Activated gamma-delta T cell treated with anti-CD3 and anti-CD28 coated beads, Interleukin-2, amount 50 U/mL, for 16 hours (primary cell): Measurements from ENCODE around the gene PRIM1.
"Not testable (repeated sequence)": the region's sequence is repeated elsewhere in the genome, so short reads cannot be mapped to it uniquely, and the experiment has no call there.

ENCODE experiments used
- DNase-seq: peaks from one replicate; pipeline ENCODE4 v3.0.0-alpha.2; 2020; ENCODE audit warnings: low read depth

PRIM1 gene

GRCh38 chr12:56716933-56717880 lies 34.9 kb downstream of the PRIM1 start:
- DNase-seq, result no peak

GRCh38 chr12:56716458-56716857 lies 35.7 kb downstream of the PRIM1 start:
- no peak for DNase-seq

GRCh38 chr12:56715798-56716197 lies 36.3 kb downstream of the PRIM1 start:
- DNase-seq, result no peak

DNA sequence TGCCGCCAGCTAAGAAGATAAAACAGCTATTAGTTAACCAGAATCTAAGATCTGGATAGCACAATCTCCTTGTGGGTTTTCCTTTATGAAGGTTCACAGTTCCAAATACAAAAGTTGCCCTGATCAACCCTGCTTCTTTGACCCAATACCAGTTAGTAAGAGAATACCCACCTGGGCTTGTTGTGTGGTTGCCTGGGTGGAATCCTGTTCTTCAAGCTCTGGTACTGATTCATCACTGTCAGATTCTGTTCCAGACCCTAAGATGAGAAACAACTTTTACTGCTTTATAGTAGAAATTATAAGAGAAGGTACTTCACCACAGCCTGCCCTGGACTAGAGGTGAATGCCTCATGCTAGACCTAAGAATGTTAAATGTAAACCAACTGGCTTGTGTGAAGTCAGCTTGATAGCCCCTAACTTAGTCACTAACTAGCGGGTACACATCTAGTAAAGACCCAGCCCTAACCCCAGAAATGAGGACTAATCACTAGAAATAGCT lies 37.6 kb downstream of the PRIM1 start:
- no peak for DNase-seq

GRCh38 chr12:56713345-56713744 lies 38.8 kb downstream of the PRIM1 start:
- DNase-seq, result no peak

DNA sequence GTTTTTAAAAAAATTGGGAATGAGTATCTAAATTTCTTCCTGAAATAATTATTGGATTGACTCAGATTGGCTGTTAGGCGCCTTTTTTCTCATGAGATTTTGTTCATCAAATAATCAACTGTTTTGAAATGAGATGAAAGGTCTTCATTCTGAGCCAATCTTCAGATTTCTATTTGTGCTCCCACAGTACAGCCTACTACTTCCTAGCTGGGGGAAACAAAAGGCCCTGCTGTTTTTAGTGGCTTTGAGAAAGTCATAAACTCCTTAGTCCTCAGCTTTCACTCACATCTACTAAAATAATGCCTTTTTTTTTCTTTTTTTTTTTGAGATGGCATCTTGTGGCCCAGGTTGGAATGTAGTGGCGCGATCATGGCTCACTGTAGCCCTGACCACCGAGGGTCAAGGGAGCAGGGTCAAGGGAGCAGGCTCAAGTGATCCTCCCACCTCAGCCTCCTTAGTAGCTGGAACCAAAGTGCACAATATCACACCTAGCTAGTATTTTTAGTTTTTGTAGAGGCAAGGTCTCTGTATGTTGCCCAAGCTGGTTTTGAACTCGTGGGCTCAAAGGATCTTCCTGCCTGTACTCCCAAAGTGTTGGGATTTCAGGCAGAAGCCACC lies 42.3 kb downstream of the PRIM1 start:
- no peak for DNase-seq

GRCh38 chr12:56704522-56704921 lies 47.6 kb downstream of the PRIM1 start:
- not testable (repeated sequence) for DNase-seq

- DNase-seq, result no peak
These were observed 53.0 kb downstream of the PRIM1 start for GRCh38 chr12:56699020-56699661.

DNA sequence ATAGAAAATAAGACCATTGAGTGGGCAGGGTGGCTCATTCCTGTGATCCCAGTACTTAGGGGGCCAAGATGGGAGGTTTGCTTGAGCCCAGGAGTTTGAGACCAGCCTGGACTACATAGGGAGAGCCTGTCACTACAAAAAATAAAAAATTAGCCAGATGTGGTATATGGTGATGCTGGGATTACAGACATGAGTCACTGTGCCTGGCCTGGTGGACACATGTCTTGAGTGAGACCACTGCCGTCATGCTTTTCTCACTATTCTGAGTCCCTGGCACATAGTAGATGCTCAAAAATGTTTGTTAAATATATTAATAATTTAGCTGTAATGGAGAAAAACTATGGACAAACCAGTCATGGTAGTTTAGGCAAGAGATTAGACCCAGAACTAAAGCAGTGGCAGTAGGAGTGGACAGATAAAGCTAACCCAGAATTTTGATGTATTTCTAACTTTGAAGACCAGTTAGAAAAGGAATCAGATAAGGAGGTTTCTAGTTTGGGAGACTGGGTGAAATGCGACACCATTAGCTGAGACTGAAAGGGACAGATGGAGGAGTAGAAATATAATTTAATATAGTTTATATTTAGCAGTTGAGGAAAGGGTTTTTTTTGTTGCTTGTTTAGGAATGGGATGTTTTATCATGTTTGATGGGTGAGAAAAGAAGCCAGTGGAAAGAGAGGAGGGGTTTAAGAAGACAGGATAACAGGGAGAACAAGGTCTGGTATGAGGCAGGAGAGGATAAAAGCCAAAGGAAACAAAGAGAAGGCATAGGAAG lies 56.6 kb downstream of the PRIM1 start:
- no peak for DNase-seq

DNA sequence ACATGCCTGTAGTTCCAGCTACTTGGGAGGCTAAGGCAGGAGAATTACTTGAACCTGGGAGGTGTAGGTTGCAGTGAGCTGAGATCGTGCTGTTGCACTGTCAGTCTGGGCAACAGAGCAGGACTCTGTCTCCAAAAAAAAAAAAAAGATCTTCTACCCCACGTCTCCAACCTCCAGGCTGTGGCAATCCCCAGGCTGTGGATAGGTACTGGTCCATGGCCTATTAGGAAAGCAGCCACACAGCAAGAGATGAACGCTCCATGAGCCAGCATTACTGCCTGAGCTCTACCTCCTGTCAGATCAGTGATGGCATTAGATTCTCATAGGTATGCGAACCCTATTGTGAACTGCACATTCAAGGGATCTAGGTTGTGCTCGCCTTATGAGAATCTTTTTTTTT lies 58.0 kb downstream of the PRIM1 start:
- no peak for DNase-seq

DNA sequence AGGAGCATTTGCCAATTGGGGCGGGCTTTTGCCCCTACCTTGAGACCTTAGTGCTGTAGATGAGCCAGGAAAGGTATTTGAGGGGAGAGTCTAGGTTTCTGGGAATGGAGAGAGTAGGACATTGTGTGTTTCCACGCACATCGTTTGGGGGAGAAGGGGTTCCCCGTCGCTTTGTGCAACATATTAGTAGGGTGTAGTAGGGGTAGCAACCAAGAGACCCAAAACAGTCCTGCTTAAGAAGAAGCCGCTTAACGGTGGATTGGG lies 63.3 kb downstream of the PRIM1 start:
- DNase-seq, result no peak

- peak; percentile 94 for DNase-seq
These were observed 63.8 kb downstream of the PRIM1 start, which contains the start of gene PTGES3 for GRCh38 chr12:56688129-56688845. Gene PTGES3 (minus strand): TSS chr12:56688284. CDS start chr12:56687999, 285 bp downstream.

- peak; percentile 31 for DNase-seq
These were observed 64.6 kb downstream of the PRIM1 start for GRCh38 chr12:56687223-56688128.

- no peak for DNase-seq
These were observed 67.3 kb downstream of the PRIM1 start for GRCh38 chr12:56684745-56685359.

DNA sequence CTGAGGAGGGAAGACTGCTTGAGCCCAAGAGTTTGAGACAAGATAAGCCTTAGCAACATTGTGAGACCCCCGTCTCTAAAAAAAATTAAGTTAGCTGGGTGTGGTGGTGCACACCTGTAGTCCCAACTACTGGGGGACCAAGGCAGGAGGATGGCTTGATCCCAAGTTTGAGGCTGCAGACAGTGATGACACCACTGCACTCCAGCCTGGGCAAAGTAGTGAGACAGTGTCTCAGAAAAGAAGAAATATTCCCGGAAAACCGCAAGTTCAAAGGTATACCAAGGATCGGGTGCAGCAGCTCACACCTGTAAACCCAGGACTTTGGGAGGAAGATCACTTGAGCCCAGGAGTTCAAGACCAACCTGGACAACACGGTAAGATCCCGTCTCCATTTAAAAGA lies 69.8 kb downstream of the PRIM1 start:
- no peak for DNase-seq
